Esophagus muscularis mucosa (tissue), 4 donors: ENCODE data around the gene WT1.

Experiments
- EP300 ChIP-seq: sonication (generic); formaldehyde crosslinking; IDR thresholded peaks from one replicate; pipeline ENCODE4 v1.6.1; 2017; ENCODE audit warnings: antibody characterized with exemption
- POLR2A ChIP-seq: fragments of 450-650 bp; IDR thresholded peaks from one replicate; pipeline ENCODE4 v1.6.1; 2017; ENCODE audit warnings: antibody characterized with exemption, moderate library complexity, mild to moderate bottlenecking, low read depth
- TF ChIP-seq, protein P1 (sequence below), 3 experiments: fragments of 200-600 bp in 2 of 3; fragments of 450-650 bp in 1 of 3; sonication (generic) in 2 of 3; IDR thresholded peaks; one replicate each; pipeline ENCODE4 v1.5.1; 2017 to 2019; ENCODE audit warnings: antibody characterized with exemption in 3 of 3, mild to moderate bottlenecking in 2 of 3, moderate library complexity in 1 of 3

DNA sequence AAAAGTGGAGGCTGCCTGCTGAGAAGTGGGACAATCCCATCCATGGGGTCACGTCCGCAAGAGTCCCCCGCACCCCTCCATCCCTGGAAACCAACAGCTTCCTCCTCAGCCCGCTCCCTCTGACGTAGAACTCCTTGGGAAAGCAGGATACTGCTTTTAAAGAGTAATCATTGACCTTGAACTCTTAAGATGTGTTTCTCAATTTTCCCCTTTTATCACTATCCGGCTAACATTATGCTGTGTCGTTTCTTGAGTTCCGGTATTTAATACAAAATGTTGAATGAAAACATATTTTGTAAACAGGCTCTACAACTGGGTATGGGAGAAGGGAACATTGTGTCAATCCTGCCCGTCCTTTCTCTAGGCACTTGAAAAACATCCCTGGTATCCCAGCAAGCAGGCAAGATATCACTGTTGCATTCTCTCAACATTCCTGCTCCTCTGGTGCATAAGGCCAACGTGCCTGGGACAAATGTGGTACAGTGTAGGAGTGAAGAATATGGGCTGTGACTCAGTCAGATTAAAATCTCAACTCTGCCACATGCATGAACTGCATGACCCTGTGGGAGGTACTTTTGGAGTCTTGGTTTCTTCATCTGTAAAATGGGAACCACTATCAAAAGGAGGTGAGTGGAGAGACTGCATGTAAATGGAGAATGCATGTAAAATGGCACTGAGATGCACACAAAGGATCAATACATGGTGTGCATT, 52.8 kb downstream of the WT1 start:
- TF ChIP-seq POLR2A (no peak), EP300 (no peak)
- TF ChIP-seq, protein P1, sequence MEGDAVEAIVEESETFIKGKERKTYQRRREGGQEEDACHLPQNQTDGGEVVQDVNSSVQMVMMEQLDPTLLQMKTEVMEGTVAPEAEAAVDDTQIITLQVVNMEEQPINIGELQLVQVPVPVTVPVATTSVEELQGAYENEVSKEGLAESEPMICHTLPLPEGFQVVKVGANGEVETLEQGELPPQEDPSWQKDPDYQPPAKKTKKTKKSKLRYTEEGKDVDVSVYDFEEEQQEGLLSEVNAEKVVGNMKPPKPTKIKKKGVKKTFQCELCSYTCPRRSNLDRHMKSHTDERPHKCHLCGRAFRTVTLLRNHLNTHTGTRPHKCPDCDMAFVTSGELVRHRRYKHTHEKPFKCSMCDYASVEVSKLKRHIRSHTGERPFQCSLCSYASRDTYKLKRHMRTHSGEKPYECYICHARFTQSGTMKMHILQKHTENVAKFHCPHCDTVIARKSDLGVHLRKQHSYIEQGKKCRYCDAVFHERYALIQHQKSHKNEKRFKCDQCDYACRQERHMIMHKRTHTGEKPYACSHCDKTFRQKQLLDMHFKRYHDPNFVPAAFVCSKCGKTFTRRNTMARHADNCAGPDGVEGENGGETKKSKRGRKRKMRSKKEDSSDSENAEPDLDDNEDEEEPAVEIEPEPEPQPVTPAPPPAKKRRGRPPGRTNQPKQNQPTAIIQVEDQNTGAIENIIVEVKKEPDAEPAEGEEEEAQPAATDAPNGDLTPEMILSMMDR (IDR thresholded peaks at IDR 0.05), result no peak
